B cell (primary cell): ENCODE data around the gene ZNF580. TPM values are rescaled to one million over a fixed set of nuclear protein-coding genes. Genes with fewer than 3 reads are reported as not detected.

Source experiments
- ATAC-seq: fragments of 200-7000 bp; cut with Tn5 transposase; one replicate; pipeline ENCODE4 v1.10.0; 2021; ENCODE audit warnings: low read depth, mild to moderate bottlenecking, moderate number of reproducible peaks, moderate library complexity
- CTCF ChIA-PET: fragments of 350-600 bp; sonication (Branson Sonifier 250); formaldehyde crosslinking; loops from one replicate; lab custom pipeline; 2021; ENCODE audit warnings: antibody characterized with exemption, inconsistent platforms; lab: Charles Lee
- POLR2A ChIA-PET: fragments of 350-600 bp; sonication (Branson Sonifier 250); formaldehyde crosslinking; loops from one replicate; lab custom pipeline; 2021; ENCODE audit warnings: antibody characterized with exemption; lab: Charles Lee
- DNase-seq: peaks from one replicate; pipeline ENCODE4 v3.0.0; 2013
- H2AFZ ChIP-seq: 2 replicates; pipeline ENCODE4 v1.6.1; 2012; ENCODE audit warnings: mild to moderate bottlenecking, low read depth, low read length; ENCODE audit not compliant: insufficient read depth, poor library complexity, severe bottlenecking
- H3K27ac ChIP-seq, 2 donors: 1 replicate in 1 of 2; 2 replicates in 1 of 2; pipeline ENCODE4 v1.5.1; 2012 to 2013; ENCODE audit warnings: low read length in 2 of 2, mild to moderate bottlenecking in 2 of 2, moderate library complexity in 1 of 2
- H3K27me3 ChIP-seq, 4 experiments: fragments of 200-600 bp in 1 of 4; sonication (generic) in 1 of 4; replicated peaks in 1 of 4; 1 replicate in 2 of 4; 2 replicates in 2 of 4; pipeline versions ENCODE4 v1.6.1 to v1.7.0; 2013 to 2016; ENCODE audit warnings: low read length in 3 of 4, mild to moderate bottlenecking in 2 of 4, mixed read lengths in 1 of 4, moderate library complexity in 1 of 4; ENCODE audit not compliant: insufficient read depth in 4 of 4, control insufficient read depth in 3 of 4; ENCODE audit errors: control extremely low read depth in 1 of 4
- H3K36me3 ChIP-seq, 2 experiments: replicated peaks in 1 of 2; 1 replicate in 1 of 2; 2 replicates in 1 of 2; pipeline versions ENCODE4 v1.6.1 to v1.7.1; 2013; ENCODE audit warnings: low read length in 1 of 2; ENCODE audit not compliant: insufficient read depth in 2 of 2, control insufficient read depth in 1 of 2; ENCODE audit errors: control extremely low read depth in 1 of 2, extremely low read depth in 1 of 2
- H3K4me1 ChIP-seq, 2 donors: fragments of 200-600 bp in 1 of 2; sonication (generic) in 1 of 2; 1 replicate in 1 of 2; 2 replicates in 1 of 2; pipeline versions ENCODE4 v1.5.1 to v1.6.1; 2013 to 2017; ENCODE audit warnings: low read length in 2 of 2; ENCODE audit not compliant: control insufficient read depth in 2 of 2, insufficient read depth in 2 of 2
- H3K4me2 ChIP-seq: replicated peaks from 2 replicates; pipeline ENCODE3; 2012; ENCODE audit warnings: mild to moderate bottlenecking, low read depth, low read length; ENCODE audit not compliant: poor library complexity, severe bottlenecking
- H3K4me3 ChIP-seq, 5 experiments: fragments of 200-600 bp in 1 of 5; sonication (generic) in 1 of 5; 1 replicate in 3 of 5; 2 replicates in 2 of 5; pipeline versions ENCODE4 v1.5.1 to v1.7.0; 2011 to 2016; ENCODE audit warnings: low read length in 4 of 5, mild to moderate bottlenecking in 4 of 5, low read depth in 2 of 5, control low read depth in 1 of 5, moderate library complexity in 1 of 5; ENCODE audit not compliant: insufficient read depth in 1 of 5; ENCODE audit errors: control extremely low read depth in 1 of 5, extremely low read depth in 1 of 5
- H3K79me2 ChIP-seq: fragments of 200-600 bp; sonication (generic); one replicate; pipeline ENCODE4 v1.6.0; 2016; ENCODE audit warnings: low read length; ENCODE audit not compliant: control insufficient read depth, insufficient read depth
- H3K9ac ChIP-seq: fragments of 200-600 bp; sonication (generic); 2 replicates; pipeline ENCODE4 v1.6.1; 2017; ENCODE audit warnings: mild to moderate bottlenecking, low read length, moderate library complexity
- H3K9me3 ChIP-seq, 3 donors: one replicate each; pipeline versions ENCODE4 v1.6.1 to v1.7.1; 2013; ENCODE audit warnings: low read length in 2 of 3; ENCODE audit not compliant: control insufficient read depth in 2 of 3, insufficient read depth in 1 of 3; ENCODE audit errors: control extremely low read depth in 1 of 3
- H4K20me1 ChIP-seq: 2 replicates; pipeline ENCODE4 v1.6.0; 2012; ENCODE audit warnings: mild to moderate bottlenecking, low read length; ENCODE audit not compliant: insufficient read depth, control insufficient read depth, poor library complexity, severe bottlenecking
- H3K27ac Mint-ChIP-seq: one replicate; pipeline ENCODE4 v1.8.0; 2021; ENCODE audit warnings: mixed read lengths
- H3K27me3 Mint-ChIP-seq: one replicate; pipeline ENCODE4 v1.8.0; 2021; ENCODE audit warnings: mixed read lengths
- H3K4me1 Mint-ChIP-seq: one replicate; pipeline ENCODE4 v1.8.0; 2021; ENCODE audit warnings: mixed read lengths
- H3K4me3 Mint-ChIP-seq: one replicate; pipeline ENCODE4 v1.8.0; 2021; ENCODE audit warnings: mixed read lengths
- H3K9me3 Mint-ChIP-seq: one replicate; pipeline ENCODE4 v1.8.0; 2022; ENCODE audit warnings: mixed read lengths; ENCODE audit not compliant: insufficient read depth
- CTCF ChIP-seq: fragments of 200-600 bp; IDR thresholded peaks from one replicate; pipeline ENCODE4 v1.8.0; 2022; ENCODE audit warnings: antibody characterized with exemption, mild to moderate bottlenecking
- EZH2 ChIP-seq: IDR thresholded peaks from 2 replicates; pipeline ENCODE4 v1.6.1; 2012; ENCODE audit warnings: borderline replicate concordance, low read depth, mild to moderate bottlenecking, moderate library complexity, low read length; ENCODE audit not compliant: insufficient read depth, poor library complexity, severe bottlenecking
- WGBS: methylation state at CpG from one replicate; pipeline ENCODE4 v1.1.5; 2013; ENCODE audit warnings: missing lambda C conversion rate; ENCODE audit not compliant: insufficient coverage; 5-methylcytosine and 5-hydroxymethylcytosine counted together
- intact Hi-C: fragments of 100-400 bp; cut with micrococcal nuclease; formaldehyde crosslinking; loops from one replicate; pipeline ENCODE4 v1.10.0; 2022
- polyA plus RNA-seq: library from polyadenylated mRNA; depleted of rRNA; stranded (reverse); fragments of >200 nt; gene quantifications from 2 replicates; pipeline ENCODE4 v1.2.3, GENCODE V29; 2012
- total RNA-seq, 2 donors: library from RNA; stranded (reverse); fragments of 120-200 nt in 1 of 2; gene quantifications; 1 replicate in 1 of 2; 2 replicates in 1 of 2; pipeline versions ENCODE4 v1.2.3 to v1.2.4, GENCODE V29; 2013 to 2022

Gene ZNF580
- total and polyA plus RNA-seq, 2 donors (not counting 1 experiment from before 2014, with no cell fraction given) = 69.8 to 101 TPM

- no peak for DNase-seq
- H3K4me3 ChIP-seq = no peak overlapping the region
- H3K4me1 ChIP-seq = peaks cover 42 to 59% of the 10 kb centered on the region in 2 donors
- H3K27me3 ChIP-seq = no peaks in the 10 kb centered on the region
- peaks cover 86% of the 10 kb centered on the region for H4K20me1 ChIP-seq
- peaks cover 93% of the 10 kb centered on the region for H3K79me2 ChIP-seq
- intact Hi-C loops = no loop called here
- H3K9ac ChIP-seq = no peak overlapping the region
- ChIA-PET POLR2A (no interaction called here), CTCF (interaction anchor here (0.6 kb wide), 1 partner anchor 214 kb away, joined by 3 read pairs; no protein-coding TSS in a partner anchor)
- H3K27ac ChIP-seq = no peak overlapping the region
- H3K9me3 ChIP-seq = peaks cover 0 to 2% (median 0%) of the 10 kb centered on the region in 3 donors
- Mint-ChIP-seq H3K9me3 (no peaks in the 10 kb centered on the region), H3K27me3 (no peaks in the 10 kb centered on the region), H3K4me1 (peaks cover 62% of the 10 kb centered on the region), H3K27ac (peak overlapping the region; percentile 26), H3K4me3 (no peak overlapping the region)
- TF ChIP-seq CTCF = no peak
- no peak for TF ChIP-seq EZH2
- no peak overlapping the region for H3K4me2 ChIP-seq
- 93% methylated on average over 7 of the region's 9 CpGs for WGBS
- H3K36me3 ChIP-seq = peaks cover 0 to 83% of the 10 kb centered on the region in 2 experiments
- H2AFZ ChIP-seq = no peak overlapping the region
- ATAC-seq = no peak
Observed at GRCh38 chr19:55681131-55682092, 40.6 kb downstream of the ZNF580 start.
